IPS DF 6.9 (cell line): ENCODE measurements around the gene UBAC2.

ENCODE experiments used
- DNase-seq: peaks from one replicate; pipeline ENCODE4 v3.0.0-alpha.2; 2013; ENCODE audit warnings: low read depth, low spot score
- H3K27ac ChIP-seq: one replicate; pipeline ENCODE4 v1.5.1; 2013; ENCODE audit warnings: low read length, control low read depth
- H3K27me3 ChIP-seq: 2 replicates; pipeline ENCODE4 v1.6.1; 2013; ENCODE audit warnings: mild to moderate bottlenecking, low read length; ENCODE audit not compliant: control insufficient read depth, insufficient read depth
- H3K36me3 ChIP-seq: 2 replicates; pipeline ENCODE4 v1.6.1; 2013; ENCODE audit warnings: low read length; ENCODE audit not compliant: control insufficient read depth, insufficient read depth
- H3K4me1 ChIP-seq: 2 replicates; pipeline ENCODE4 v1.6.1; 2013; ENCODE audit warnings: low read length; ENCODE audit not compliant: control insufficient read depth, insufficient read depth
- H3K4me3 ChIP-seq: 2 replicates; pipeline ENCODE4 v1.5.1; 2013; ENCODE audit warnings: mild to moderate bottlenecking, low read length
- H3K9me3 ChIP-seq: 2 replicates; pipeline ENCODE4 v1.6.1; 2013; ENCODE audit warnings: low read length, inconsistent platforms; ENCODE audit not compliant: control insufficient read depth, insufficient read depth
- WGBS: extraction: QIAGEN DNeasy Blood & Tissue Kit; methylation state at CpG from one replicate; pipeline ENCODE4 v1.1.7; 2013; ENCODE audit warnings: mixed read lengths, missing lambda C conversion rate; ENCODE audit not compliant: insufficient read length, insufficient coverage; 5-methylcytosine and 5-hydroxymethylcytosine counted together

UBAC2 gene

GRCh38 chr13:99335087-99335486 is 134.4 kb downstream of the UBAC2 start:
- Histone ChIP-seq H3K9me3 (no peaks in the 10 kb centered on the region), H3K4me3 (no peak overlapping the region), H3K27ac (no peak overlapping the region), H3K36me3 (no peaks in the 10 kb centered on the region), H3K27me3 (no peaks in the 10 kb centered on the region), H3K4me1 (0 out of 2 replicates have a peak, but pooled peaks cover 1% of the 10 kb centered on the region)
- WGBS, result no CpG with 5 or more reads among the region's 2 CpGs
- DNase-seq, result no peak

GRCh38 chr13:99335603-99336002 is 134.9 kb downstream of the UBAC2 start:
- Histone ChIP-seq H3K36me3 (no peaks in the 10 kb centered on the region), H3K27me3 (no peaks in the 10 kb centered on the region), H3K27ac (no peak overlapping the region), H3K9me3 (no peaks in the 10 kb centered on the region), H3K4me3 (no peak overlapping the region), H3K4me1 (0 out of 2 replicates have a peak, but pooled peaks cover 1% of the 10 kb centered on the region)
- no peak for DNase-seq
- WGBS, result no CpG with 5 or more reads among the region's 4 CpGs

GRCh38 chr13:99339230-99339721 is 138.6 kb downstream of the UBAC2 start:
- no peak overlapping the region for H3K4me3 ChIP-seq
- H3K27ac ChIP-seq, result no peak overlapping the region
- WGBS, result no CpG with 5 or more reads among the region's 5 CpGs
- 0 out of 2 replicates have a peak, but pooled peaks cover 1% of the 10 kb centered on the region for H3K4me1 ChIP-seq
- 0 out of 2 replicates have a peak, but pooled peaks cover 5% of the 10 kb centered on the region for H3K36me3 ChIP-seq
- no peaks in the 10 kb centered on the region for H3K27me3 ChIP-seq
- DNase-seq, result no peak
- H3K9me3 ChIP-seq, result no peaks in the 10 kb centered on the region

GRCh38 chr13:99339736-99340397 is 139.2 kb downstream of the UBAC2 start:
- H3K4me3 ChIP-seq, result no peak overlapping the region
- no peak overlapping the region for H3K27ac ChIP-seq
- WGBS, result no CpG with 5 or more reads among the region's 8 CpGs
- no peak for DNase-seq
- H3K27me3 ChIP-seq, result no peaks in the 10 kb centered on the region
- no peaks in the 10 kb centered on the region for H3K9me3 ChIP-seq
- 0 out of 2 replicates have a peak, but pooled peaks cover 5% of the 10 kb centered on the region for H3K36me3 ChIP-seq
- 0 out of 2 replicates have a peak, but pooled peaks cover 1% of the 10 kb centered on the region for H3K4me1 ChIP-seq

GRCh38 chr13:99340638-99341037 is 140.0 kb downstream of the UBAC2 start:
- Histone ChIP-seq H3K4me1 (0 out of 2 replicates have a peak, but pooled peaks cover 1% of the 10 kb centered on the region), H3K4me3 (no peak overlapping the region), H3K27ac (no peak overlapping the region), H3K36me3 (0 out of 2 replicates have a peak, but pooled peaks cover 5% of the 10 kb centered on the region), H3K27me3 (no peaks in the 10 kb centered on the region), H3K9me3 (no peaks in the 10 kb centered on the region)
- DNase-seq, result no peak

- Histone ChIP-seq H3K36me3 (0 out of 2 replicates have a peak, but pooled peaks cover 5% of the 10 kb centered on the region), H3K27ac (no peak overlapping the region), H3K9me3 (no peaks in the 10 kb centered on the region), H3K27me3 (no peaks in the 10 kb centered on the region), H3K4me3 (no peak overlapping the region), H3K4me1 (0 out of 2 replicates have a peak, but pooled peaks cover 1% of the 10 kb centered on the region)
- no peak for DNase-seq
- WGBS, result no CpG with 5 or more reads among the region's 16 CpGs
These were observed 141.5 kb downstream of the UBAC2 start for GRCh38 chr13:99341969-99342722.

- Histone ChIP-seq H3K9me3 (no peaks in the 10 kb centered on the region), H3K4me1 (no peaks in the 10 kb centered on the region), H3K27ac (no peak overlapping the region), H3K27me3 (no peaks in the 10 kb centered on the region), H3K36me3 (0 out of 2 replicates have a peak, but pooled peaks cover 5% of the 10 kb centered on the region), H3K4me3 (no peak overlapping the region)
- DNase-seq, result no peak
- no CpG with 5 or more reads among the region's 10 CpGs for WGBS
These were observed 142.2 kb downstream of the UBAC2 start for GRCh38 chr13:99342723-99343315.

- no CpG with 5 or more reads among the region's 6 CpGs for WGBS
- no peaks in the 10 kb centered on the region for H3K9me3 ChIP-seq
- no peaks in the 10 kb centered on the region for H3K27me3 ChIP-seq
- H3K27ac ChIP-seq, result no peak overlapping the region
- H3K36me3 ChIP-seq, result peaks cover 7% of the 10 kb centered on the region; the same call in 1 of the 2 replicates
- DNase-seq, result no peak
- no peaks in the 10 kb centered on the region for H3K4me1 ChIP-seq
- H3K4me3 ChIP-seq, result no peak overlapping the region
These were observed 144.1 kb downstream of the UBAC2 start for GRCh38 chr13:99344610-99345208.

- Histone ChIP-seq H3K9me3 (no peaks in the 10 kb centered on the region), H3K27ac (no peak overlapping the region), H3K36me3 (peaks cover 7% of the 10 kb centered on the region; the same call in 1 of the 2 replicates), H3K4me3 (no peak overlapping the region), H3K27me3 (no peaks in the 10 kb centered on the region), H3K4me1 (no peaks in the 10 kb centered on the region)
- DNase-seq, result no peak
- no CpG with 5 or more reads among the region's 5 CpGs for WGBS
These were observed 144.7 kb downstream of the UBAC2 start for GRCh38 chr13:99345345-99345744.
